ENCODE data around the gene RAB31. TPM values are rescaled to one million over a fixed set of nuclear protein-coding genes. Genes with fewer than 3 reads are reported as not detected.
A peak's percentile ranks its signal among the peaks of the same experiment; 100 is the strongest.

Gene RAB31, protein sequence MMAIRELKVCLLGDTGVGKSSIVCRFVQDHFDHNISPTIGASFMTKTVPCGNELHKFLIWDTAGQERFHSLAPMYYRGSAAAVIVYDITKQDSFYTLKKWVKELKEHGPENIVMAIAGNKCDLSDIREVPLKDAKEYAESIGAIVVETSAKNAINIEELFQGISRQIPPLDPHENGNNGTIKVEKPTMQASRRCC
- polyA plus RNA-seq: 15.5 TPM
- long read RNA-seq, donor 1, full-length matches to known transcripts: 4 of 4 reads
- long read RNA-seq, donor 1, partial matches to known transcripts: 0 of 4 reads
- long read RNA-seq, donor 1, other reads (novel, unspliced or antisense): 0 of 4 reads
- long read RNA-seq, donor 2, full-length matches to known transcripts: 9 of 9 reads
- long read RNA-seq, donor 2, partial matches to known transcripts: 0 of 9 reads
- long read RNA-seq, donor 2, other reads (novel, unspliced or antisense): 0 of 9 reads
- long read RNA-seq, donor 3: 0 reads
- long read RNA-seq, donor 4: 0 reads
- long read RNA-seq, donor 5, full-length matches to known transcripts: 1 of 1 reads
- long read RNA-seq, donor 5, partial matches to known transcripts: 0 of 1 reads
- long read RNA-seq, donor 5, other reads (novel, unspliced or antisense): 0 of 1 reads
- long read RNA-seq, donor 6, full-length matches to known transcripts: 11 of 25 reads
- long read RNA-seq, donor 6, partial matches to known transcripts: 14 of 25 reads
- long read RNA-seq, donor 6, other reads (novel, unspliced or antisense): 0 of 25 reads
- long read RNA-seq, donor 7, full-length matches to known transcripts: 7 of 7 reads
- long read RNA-seq, donor 7, partial matches to known transcripts: 0 of 7 reads
- long read RNA-seq, donor 7, other reads (novel, unspliced or antisense): 0 of 7 reads
- long read RNA-seq, donor 8, full-length matches to known transcripts: 6 of 6 reads
- long read RNA-seq, donor 8, partial matches to known transcripts: 0 of 6 reads
- long read RNA-seq, donor 8, other reads (novel, unspliced or antisense): 0 of 6 reads
- long read RNA-seq, donor 9, full-length matches to known transcripts: 3 of 3 reads
- long read RNA-seq, donor 9, partial matches to known transcripts: 0 of 3 reads
- long read RNA-seq, donor 9, other reads (novel, unspliced or antisense): 0 of 3 reads
- long read RNA-seq, donor 10, full-length matches to known transcripts: 13 of 13 reads
- long read RNA-seq, donor 10, partial matches to known transcripts: 0 of 13 reads
- long read RNA-seq, donor 10, other reads (novel, unspliced or antisense): 0 of 13 reads
- long read RNA-seq, donor 11, full-length matches to known transcripts: 12 of 12 reads
- long read RNA-seq, donor 11, partial matches to known transcripts: 0 of 12 reads
- long read RNA-seq, donor 11, other reads (novel, unspliced or antisense): 0 of 12 reads

DNA sequence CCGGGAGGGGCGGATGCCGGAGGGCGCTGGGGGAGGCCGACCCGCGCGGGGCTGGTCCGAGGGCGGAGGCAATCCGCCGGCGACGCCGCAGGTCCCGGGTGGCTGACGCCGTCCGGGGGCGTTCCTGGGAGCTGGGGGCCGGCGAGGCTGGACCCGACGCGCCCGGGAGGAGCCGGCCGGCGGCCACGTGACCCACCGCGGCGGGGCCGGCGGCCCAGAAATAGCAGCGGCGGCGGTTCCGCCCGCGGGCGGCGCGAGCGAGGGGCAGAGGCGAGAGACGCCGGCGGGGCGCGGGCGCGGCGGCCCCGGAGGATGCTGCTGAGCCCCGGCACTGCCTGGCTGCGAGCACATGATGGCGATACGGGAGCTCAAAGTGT is at the start of gene RAB31:
Gene RAB31 (plus strand): TSS at position 245 of the 377 bp plus-strand sequence. CDS start 105 bp downstream, at position 350.
- Histone ChIP-seq H3K9me3 (ENCODE audit: control insufficient read depth, low read depth, low read length) (peaks cover 8% of the 10 kb centered on the region), H3K4me3 (ENCODE audit: low read length) (peak within 1 kb of the TSS; percentile 62), H3K4me1 (ENCODE audit: control insufficient read depth, insufficient read depth, low read length) (peaks cover 4% of the 10 kb centered on the region), H3K27me3 (ENCODE audit: control insufficient read depth, insufficient read depth, low read length) (peaks cover 48% of the 10 kb centered on the region), H3K27ac (ENCODE audit: low read length) (peak within 1 kb of the TSS; percentile 74), H3K36me3 (ENCODE audit: control insufficient read depth, insufficient read depth, low read length) (no peaks in the 10 kb centered on the region)
- WGBS (ENCODE audit: insufficient coverage, low lambda C conversion rate): no CpG with 5 or more reads among the region's 59 CpGs
- DNase-seq: peak; percentile 48 to 78

DNA sequence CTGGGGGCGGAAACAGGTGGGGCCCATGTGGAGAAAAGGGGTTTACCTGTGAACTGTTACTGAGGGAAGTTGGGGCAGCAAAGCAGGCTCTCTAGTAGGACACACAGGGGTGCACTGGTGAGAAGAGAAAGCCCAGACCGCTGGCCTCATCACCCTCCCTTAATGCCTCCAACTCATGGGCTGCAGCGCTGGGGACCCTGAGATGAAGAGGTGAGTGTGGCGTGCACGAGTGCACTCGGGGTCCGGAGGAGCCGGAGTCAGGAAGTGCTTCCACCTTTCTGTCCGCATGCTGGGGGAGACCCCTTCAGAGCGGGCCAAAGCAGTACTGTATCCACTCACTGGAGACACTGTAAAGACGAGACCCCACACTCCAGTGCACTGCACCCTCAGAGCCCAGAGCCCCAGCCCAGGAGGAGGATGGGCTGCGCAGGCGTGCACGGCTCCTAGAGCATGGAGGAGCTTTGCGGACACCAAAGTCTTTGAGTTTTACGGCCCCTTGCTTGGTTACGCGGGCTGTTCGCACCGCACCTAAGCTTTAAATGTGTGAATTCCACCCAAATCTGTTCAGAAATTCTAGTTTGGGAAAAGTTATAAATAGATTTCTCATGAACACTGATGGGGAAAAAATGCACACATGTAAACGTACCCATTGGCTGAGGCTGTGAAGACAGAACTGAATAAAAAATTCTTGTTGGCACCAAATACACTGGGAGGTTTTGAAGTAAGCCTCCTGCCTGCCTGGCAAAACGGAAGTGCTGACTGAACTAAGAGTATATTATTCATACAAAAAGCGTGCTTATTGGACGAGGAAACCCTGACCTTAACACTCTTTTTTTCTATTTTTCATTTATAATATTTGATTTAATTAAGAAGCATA is 48.4 kb upstream of the RAB31 start:
- peaks cover under 1% of the 10 kb centered on the region for H3K4me1 ChIP-seq (ENCODE audit: control insufficient read depth, insufficient read depth, low read length)
- H3K27me3 ChIP-seq (ENCODE audit: control insufficient read depth, insufficient read depth, low read length): no peaks in the 10 kb centered on the region
- H3K4me3 ChIP-seq (ENCODE audit: low read length): no peak overlapping the region
- no peak for DNase-seq
- H3K36me3 ChIP-seq (ENCODE audit: control insufficient read depth, insufficient read depth, low read length): no peaks in the 10 kb centered on the region
- 100% methylated on average over 3 of the region's 24 CpGs for WGBS (ENCODE audit: insufficient coverage, low lambda C conversion rate)
- H3K27ac ChIP-seq (ENCODE audit: low read length): no peak overlapping the region
- H3K9me3 ChIP-seq (ENCODE audit: control insufficient read depth, low read depth, low read length): no peaks in the 10 kb centered on the region

DNA sequence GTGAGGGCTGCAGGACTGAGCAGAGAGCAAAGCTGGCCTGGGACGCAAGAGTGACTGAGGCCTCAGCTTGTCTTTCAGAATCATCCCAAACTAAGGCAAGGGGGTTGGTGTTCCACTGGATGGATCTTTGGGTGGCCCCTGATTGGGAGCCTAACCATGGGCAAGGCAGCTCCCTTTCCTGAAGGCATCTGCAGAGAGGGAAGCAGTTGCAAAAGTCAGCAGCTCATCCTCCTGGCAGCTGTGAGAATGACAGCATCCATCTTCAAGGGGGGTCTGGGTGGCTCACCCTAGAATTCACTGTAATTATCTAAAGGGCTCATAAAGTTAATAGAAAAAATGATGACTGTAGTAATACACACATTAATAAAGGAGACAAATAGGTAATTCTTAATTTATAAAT is 46.5 kb upstream of the RAB31 start:
- no peak overlapping the region for H3K4me3 ChIP-seq (ENCODE audit: low read length)
- H3K27me3 ChIP-seq (ENCODE audit: control insufficient read depth, insufficient read depth, low read length): no peaks in the 10 kb centered on the region
- H3K27ac ChIP-seq (ENCODE audit: low read length): no peak overlapping the region
- no peaks in the 10 kb centered on the region for H3K9me3 ChIP-seq (ENCODE audit: control insufficient read depth, low read depth, low read length)
- no peaks in the 10 kb centered on the region for H3K4me1 ChIP-seq (ENCODE audit: control insufficient read depth, insufficient read depth, low read length)
- no peak for DNase-seq
- WGBS (ENCODE audit: insufficient coverage, low lambda C conversion rate): no CpG with 5 or more reads among the region's 1 CpG
- H3K36me3 ChIP-seq (ENCODE audit: control insufficient read depth, insufficient read depth, low read length): no peaks in the 10 kb centered on the region

DNA sequence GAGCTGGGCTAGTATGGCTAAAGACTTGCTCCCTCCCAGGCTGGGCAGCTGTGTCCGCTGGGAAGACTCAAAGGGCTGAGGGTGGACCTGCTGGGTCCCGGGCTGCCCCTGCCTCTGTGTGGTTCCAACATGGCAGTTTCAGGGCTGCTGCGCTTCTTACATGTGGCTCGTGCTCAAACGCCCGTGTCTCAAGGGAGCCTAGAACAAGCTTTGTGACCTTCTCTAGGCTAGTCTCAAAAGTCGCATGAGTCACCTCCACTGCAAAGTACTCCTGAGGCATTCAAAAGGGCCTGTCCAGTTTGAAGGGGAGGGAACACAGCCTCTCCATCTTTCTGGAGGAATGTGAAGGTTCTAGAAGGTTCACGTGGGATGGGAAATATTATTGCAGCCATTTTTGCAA is 44.7 kb upstream of the RAB31 start:
- Histone ChIP-seq H3K9me3 (ENCODE audit: control insufficient read depth, low read depth, low read length) (no peaks in the 10 kb centered on the region), H3K36me3 (ENCODE audit: control insufficient read depth, insufficient read depth, low read length) (no peaks in the 10 kb centered on the region), H3K4me3 (ENCODE audit: low read length) (no peak overlapping the region), H3K27me3 (ENCODE audit: control insufficient read depth, insufficient read depth, low read length) (no peaks in the 10 kb centered on the region), H3K4me1 (ENCODE audit: control insufficient read depth, insufficient read depth, low read length) (no peaks in the 10 kb centered on the region), H3K27ac (ENCODE audit: low read length) (no peak overlapping the region)
- DNase-seq: no peak
- 83% methylated on average over 1 of the region's 8 CpGs for WGBS (ENCODE audit: insufficient coverage, low lambda C conversion rate)

DNA sequence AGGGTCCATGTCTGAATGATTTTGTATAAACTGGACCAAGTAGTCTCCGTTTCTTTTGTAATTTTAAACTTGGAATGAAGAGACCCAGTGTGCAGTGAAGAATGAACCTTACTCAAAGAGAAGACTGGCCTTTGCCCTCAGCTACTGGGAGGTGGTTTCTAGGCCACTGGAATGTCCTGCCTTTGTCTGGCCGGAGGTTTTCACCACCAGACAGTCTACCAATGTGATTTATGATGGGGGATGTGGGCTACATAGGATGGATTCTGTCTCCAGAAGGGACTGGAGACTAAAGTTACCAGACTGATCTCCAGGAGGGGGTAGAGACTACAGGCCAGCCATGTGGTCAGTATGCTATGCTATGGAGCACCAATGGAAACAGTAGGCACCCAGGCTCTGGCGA is 42.8 kb upstream of the RAB31 start:
- WGBS (ENCODE audit: insufficient coverage, low lambda C conversion rate): no CpG with 5 or more reads among the region's 3 CpGs
- no peak overlapping the region for H3K4me3 ChIP-seq (ENCODE audit: low read length)
- H3K27ac ChIP-seq (ENCODE audit: low read length): no peak overlapping the region
- no peaks in the 10 kb centered on the region for H3K27me3 ChIP-seq (ENCODE audit: control insufficient read depth, insufficient read depth, low read length)
- H3K9me3 ChIP-seq (ENCODE audit: control insufficient read depth, low read depth, low read length): no peaks in the 10 kb centered on the region
- DNase-seq: no peak
- H3K4me1 ChIP-seq (ENCODE audit: control insufficient read depth, insufficient read depth, low read length): no peaks in the 10 kb centered on the region
- no peaks in the 10 kb centered on the region for H3K36me3 ChIP-seq (ENCODE audit: control insufficient read depth, insufficient read depth, low read length)

DNA sequence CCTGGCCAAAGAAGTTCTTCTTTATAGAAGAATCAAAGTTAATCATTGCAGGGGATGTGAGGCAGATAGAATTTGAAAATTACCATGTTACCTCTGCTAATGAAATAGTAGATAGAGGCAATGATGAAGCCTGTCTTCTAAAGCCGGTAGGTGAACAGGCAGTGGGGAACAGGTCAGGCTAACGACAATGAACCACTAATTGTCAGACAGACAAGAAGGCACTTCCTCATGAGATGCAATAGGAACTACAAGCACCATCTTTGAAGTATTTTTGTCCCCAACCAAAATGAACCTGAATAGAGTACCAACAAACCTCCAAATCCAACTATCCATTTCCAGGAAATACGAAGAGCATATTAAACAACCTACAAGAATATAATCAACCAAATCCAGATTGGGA is 41.6 kb upstream of the RAB31 start:
- H3K27ac ChIP-seq (ENCODE audit: low read length): no peak overlapping the region
- WGBS (ENCODE audit: insufficient coverage, low lambda C conversion rate): 100% methylated on average over 1 of the region's 3 CpGs
- no peaks in the 10 kb centered on the region for H3K4me1 ChIP-seq (ENCODE audit: control insufficient read depth, insufficient read depth, low read length)
- H3K36me3 ChIP-seq (ENCODE audit: control insufficient read depth, insufficient read depth, low read length): no peaks in the 10 kb centered on the region
- H3K9me3 ChIP-seq (ENCODE audit: control insufficient read depth, low read depth, low read length): no peaks in the 10 kb centered on the region
- H3K27me3 ChIP-seq (ENCODE audit: control insufficient read depth, insufficient read depth, low read length): no peaks in the 10 kb centered on the region
- no peak for DNase-seq
- no peak overlapping the region for H3K4me3 ChIP-seq (ENCODE audit: low read length)

DNA sequence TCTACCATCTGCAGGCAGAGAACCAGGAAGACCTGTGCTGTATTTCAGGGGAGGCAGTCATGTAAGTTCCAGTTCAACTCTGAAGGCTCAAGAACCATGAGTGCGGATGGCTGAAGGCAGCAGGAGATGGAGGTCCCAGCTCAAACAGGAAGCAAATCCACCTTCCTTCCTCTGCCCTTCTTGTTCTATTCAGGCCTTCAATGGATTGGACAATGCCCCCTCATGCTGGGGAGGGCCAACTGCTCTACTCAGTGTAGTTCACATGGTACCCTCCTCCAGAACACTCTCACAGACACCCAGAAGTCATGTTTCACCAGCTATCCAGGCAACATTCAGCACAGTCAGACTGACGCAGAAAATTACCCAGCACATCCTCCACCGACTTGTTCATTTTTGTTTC is 39.1 kb upstream of the RAB31 start:
- H3K27me3 ChIP-seq (ENCODE audit: control insufficient read depth, insufficient read depth, low read length): no peaks in the 10 kb centered on the region
- peaks cover 7% of the 10 kb centered on the region for H3K4me1 ChIP-seq (ENCODE audit: control insufficient read depth, insufficient read depth, low read length)
- H3K9me3 ChIP-seq (ENCODE audit: control insufficient read depth, low read depth, low read length): no peaks in the 10 kb centered on the region
- H3K4me3 ChIP-seq (ENCODE audit: low read length): no peak overlapping the region
- no CpG with 5 or more reads among the region's 3 CpGs for WGBS (ENCODE audit: insufficient coverage, low lambda C conversion rate)
- H3K27ac ChIP-seq (ENCODE audit: low read length): no peak overlapping the region
- DNase-seq: no peak
- H3K36me3 ChIP-seq (ENCODE audit: control insufficient read depth, insufficient read depth, low read length): no peaks in the 10 kb centered on the region

DNA sequence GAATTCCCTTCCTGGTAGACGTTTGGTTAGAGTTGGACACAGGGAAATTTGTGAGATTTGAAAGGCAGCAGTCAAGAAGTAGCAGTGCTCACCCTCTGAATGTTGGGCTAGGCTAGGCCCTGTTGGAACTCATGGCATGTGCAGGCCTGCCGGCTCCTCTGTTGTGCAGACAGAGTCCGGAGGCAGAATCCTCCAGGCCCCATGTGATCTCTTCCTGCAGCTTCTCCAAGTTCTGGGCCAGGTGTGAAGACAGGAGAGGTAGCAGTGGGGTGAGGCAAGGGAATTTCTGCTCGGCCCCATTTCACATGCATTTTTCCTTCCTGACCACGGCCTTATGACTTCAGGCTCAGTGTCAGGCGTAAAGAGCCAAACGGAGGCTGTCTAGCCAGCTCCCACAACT is 36.9 kb upstream of the RAB31 start:
- Histone ChIP-seq H3K4me3 (ENCODE audit: low read length) (no peak overlapping the region), H3K27ac (ENCODE audit: low read length) (no peak overlapping the region), H3K27me3 (ENCODE audit: control insufficient read depth, insufficient read depth, low read length) (no peaks in the 10 kb centered on the region), H3K4me1 (ENCODE audit: control insufficient read depth, insufficient read depth, low read length) (peaks cover 10% of the 10 kb centered on the region), H3K9me3 (ENCODE audit: control insufficient read depth, low read depth, low read length) (no peaks in the 10 kb centered on the region), H3K36me3 (ENCODE audit: control insufficient read depth, insufficient read depth, low read length) (no peaks in the 10 kb centered on the region)
- no CpG with 5 or more reads among the region's 7 CpGs for WGBS (ENCODE audit: insufficient coverage, low lambda C conversion rate)
- no peak for DNase-seq

All from large intestine (tissue), 12 donors.